PC-3 (cell line): ENCODE data around the gene MBD6. TPM values are rescaled to one million over a fixed set of nuclear protein-coding genes. Genes with fewer than 3 reads are reported as not detected.

Experiments used
- ATAC-seq: fragments of 200-7000 bp; cut with Tn5 transposase; 2 replicates; pipeline ENCODE4 v1.9.1; 2020; ENCODE audit warnings: mild to moderate bottlenecking, moderate library complexity
- BruUV-seq: library from RNA; stranded (reverse); fragments of 400-500 nt; replicated peaks from 2 replicates; lab custom pipeline; 2021; lab: Mats Ljungman, UMichigan
- CTCF ChIA-PET: fragments of 300-600 bp; sonication (Branson Sonifier 250); formaldehyde crosslinking; loops from one replicate; lab custom pipeline; 2022; ENCODE audit warnings: antibody characterized with exemption; lab: Charles Lee
- POLR2A ChIA-PET: fragments of 300-600 bp; sonication (Branson Sonifier 250); formaldehyde crosslinking; loops from one replicate; lab custom pipeline; 2022; ENCODE audit warnings: antibody characterized with exemption; ENCODE audit not compliant: unreplicated experiment; lab: Charles Lee
- DNase-seq: peaks from one replicate; pipeline ENCODE4 v3.0.0-alpha.2; 2015
- H2AFZ ChIP-seq: fragments of 300-600 bp; sonication (generic); 2 replicates; pipeline ENCODE4 v1.6.0; 2016; ENCODE audit warnings: antibody characterized with exemption, low read length
- H3F3A ChIP-seq: fragments of 300-600 bp; sonication (generic); one replicate; pipeline ENCODE4 v1.6.0; 2017; ENCODE audit warnings: antibody characterized with exemption, low read length, control low read depth, mild to moderate bottlenecking; ENCODE audit not compliant: unreplicated experiment
- H3K27ac ChIP-seq: fragments of 300-600 bp; sonication (generic); 2 replicates; pipeline ENCODE4 v1.5.1; 2016; ENCODE audit warnings: mild to moderate bottlenecking, low read length
- H3K27me3 ChIP-seq: fragments of 300-600 bp; sonication (generic); 2 replicates; pipeline ENCODE4 v1.6.1; 2016; ENCODE audit warnings: low read length, mixed read lengths
- H3K36me3 ChIP-seq: fragments of 300-600 bp; sonication (generic); 2 replicates; pipeline ENCODE4 v1.6.1; 2016; ENCODE audit warnings: low read depth, mixed run types, low read length, mixed read lengths
- H3K4me1 ChIP-seq: fragments of 300-600 bp; sonication (generic); 2 replicates; pipeline ENCODE4 v1.5.1; 2016; ENCODE audit warnings: low read length; ENCODE audit not compliant: insufficient read depth
- H3K4me2 ChIP-seq: fragments of 300-600 bp; sonication (generic); 2 replicates; pipeline ENCODE4 v1.6.0; 2016; ENCODE audit warnings: low read length
- H3K4me3 ChIP-seq: fragments of 300-600 bp; sonication (generic); 2 replicates; pipeline ENCODE4 v1.5.1; 2016; ENCODE audit warnings: mild to moderate bottlenecking, low read length, mixed read lengths
- H3K79me2 ChIP-seq: fragments of 300-600 bp; sonication (generic); 2 replicates; pipeline ENCODE4 v1.6.1; 2017; ENCODE audit warnings: low read length, mixed read lengths
- H3K9ac ChIP-seq: fragments of 300-600 bp; sonication (generic); 2 replicates; pipeline ENCODE4 v1.6.0; 2016; ENCODE audit warnings: mild to moderate bottlenecking, low read length
- H3K9me2 ChIP-seq: fragments of 300-600 bp; sonication (generic); replicated peaks from 2 replicates; pipeline ENCODE4 v1.6.1; 2016; ENCODE audit warnings: mixed run types, low read length, mixed read lengths
- H3K9me3 ChIP-seq: fragments of 300-600 bp; sonication (generic); 2 replicates; pipeline ENCODE4 v1.6.1; 2016; ENCODE audit warnings: low read length, mixed read lengths
- H4K20me1 ChIP-seq: fragments of 300-600 bp; sonication (generic); 2 replicates; pipeline ENCODE4 v1.6.1; 2016; ENCODE audit warnings: low read length, mixed read lengths
- EZH2 ChIP-seq: fragments of 300-600 bp; sonication (generic); IDR thresholded peaks from one replicate; pipeline ENCODE4 v1.6.1; 2017; ENCODE audit warnings: antibody characterized with exemption, mild to moderate bottlenecking, low read length; ENCODE audit not compliant: unreplicated experiment
- EZH2phosphoT487 ChIP-seq: fragments of 300-600 bp; sonication (generic); IDR thresholded peaks from 2 replicates; pipeline ENCODE4 v1.6.1; 2018; ENCODE audit warnings: mild to moderate bottlenecking, antibody characterized with exemption, low read length, borderline replicate concordance
- intact Hi-C: fragments of 100-400 bp; cut with micrococcal nuclease; formaldehyde crosslinking; loops from 2 replicates; pipeline ENCODE4 v1.9.0; 2023
- total RNA-seq: library from RNA; depleted of rRNA; stranded (reverse); fragments of >200 nt; gene quantifications from 2 replicates; pipeline ENCODE4 v1.2.3, GENCODE V29; 2014
- TF ChIP-seq, protein P1 (sequence below): fragments of 300-600 bp; sonication (generic); conservative IDR thresholded peaks from 2 replicates; pipeline ENCODE4 v1.5.1; 2017; ENCODE audit warnings: antibody characterized with exemption, low read depth, mild to moderate bottlenecking, low read length

MBD6 gene
- total RNA-seq, 1 experiment from 2014 or later = 13.2 TPM

DNA sequence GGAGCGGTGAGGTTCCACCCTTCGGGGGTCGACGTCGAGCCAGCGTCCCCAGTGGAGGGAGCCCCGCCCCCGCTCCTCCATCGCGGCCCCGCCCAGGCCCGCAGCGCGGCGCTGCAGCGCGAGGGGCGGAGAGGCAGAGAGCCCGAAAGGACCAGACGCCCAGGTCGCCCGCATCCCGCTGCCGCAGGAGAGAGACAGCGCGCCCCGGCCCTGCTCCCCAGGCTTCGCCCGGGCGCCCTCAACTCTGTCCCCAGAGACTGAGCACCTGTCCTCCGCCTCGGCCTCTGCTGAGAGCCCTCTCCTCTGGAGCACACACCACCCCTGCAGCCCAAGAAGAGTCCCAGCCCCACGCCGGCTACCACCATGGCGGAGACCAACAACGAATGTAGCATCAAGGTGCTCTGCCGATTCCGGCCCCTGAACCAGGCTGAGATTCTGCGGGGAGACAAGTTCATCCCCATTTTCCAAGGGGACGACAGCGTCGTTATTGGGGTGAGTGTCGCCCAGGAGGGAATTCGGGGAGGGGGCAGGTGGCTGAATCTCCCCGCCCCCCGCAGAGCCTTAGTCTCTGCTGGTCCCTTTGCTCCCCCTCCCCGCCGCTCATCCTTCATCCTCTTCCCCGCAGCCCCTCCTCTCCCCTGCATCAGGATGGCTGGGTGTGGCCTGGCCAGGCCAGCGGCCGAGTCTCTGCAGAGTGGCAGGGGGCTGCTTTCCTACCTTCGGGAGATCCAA, 27.5 kb downstream of the MBD6 start, which contains the start of gene KIF5A:
Gene KIF5A (plus strand): TSS at position 136 of the 732 bp plus-strand sequence. CDS start 228 bp downstream, at position 364.
- H3K9me3 ChIP-seq = no peaks in the 10 kb centered on the region
- H3K36me3 ChIP-seq = no peaks in the 10 kb centered on the region
- CTCF ChIA-PET = no interaction called here
- no peak for DNase-seq
- intact Hi-C loops = no loop called here
- no peak within 1 kb of the TSS for H3K9ac ChIP-seq
- no peak within 1 kb of the TSS for H3K4me3 ChIP-seq
- H3K27ac ChIP-seq = no peak within 1 kb of the TSS
- POLR2A ChIA-PET = no interaction called here
- H3K79me2 ChIP-seq = peaks cover 19% of the 10 kb centered on the region
- BruUV-seq = no TSS peak
- H3K9me2 ChIP-seq = no peaks in the 10 kb centered on the region
- H3K4me2 ChIP-seq = no peak within 1 kb of the TSS
- H3K27me3 ChIP-seq = no peaks in the 10 kb centered on the region
- H3K4me1 ChIP-seq = peaks cover 15% of the 10 kb centered on the region
- H4K20me1 ChIP-seq = no peaks in the 10 kb centered on the region
- ATAC-seq = no peak
- TF ChIP-seq EZH2 (no peak), EZH2phosphoT487 (no peak)
- TF ChIP-seq, protein P1, sequence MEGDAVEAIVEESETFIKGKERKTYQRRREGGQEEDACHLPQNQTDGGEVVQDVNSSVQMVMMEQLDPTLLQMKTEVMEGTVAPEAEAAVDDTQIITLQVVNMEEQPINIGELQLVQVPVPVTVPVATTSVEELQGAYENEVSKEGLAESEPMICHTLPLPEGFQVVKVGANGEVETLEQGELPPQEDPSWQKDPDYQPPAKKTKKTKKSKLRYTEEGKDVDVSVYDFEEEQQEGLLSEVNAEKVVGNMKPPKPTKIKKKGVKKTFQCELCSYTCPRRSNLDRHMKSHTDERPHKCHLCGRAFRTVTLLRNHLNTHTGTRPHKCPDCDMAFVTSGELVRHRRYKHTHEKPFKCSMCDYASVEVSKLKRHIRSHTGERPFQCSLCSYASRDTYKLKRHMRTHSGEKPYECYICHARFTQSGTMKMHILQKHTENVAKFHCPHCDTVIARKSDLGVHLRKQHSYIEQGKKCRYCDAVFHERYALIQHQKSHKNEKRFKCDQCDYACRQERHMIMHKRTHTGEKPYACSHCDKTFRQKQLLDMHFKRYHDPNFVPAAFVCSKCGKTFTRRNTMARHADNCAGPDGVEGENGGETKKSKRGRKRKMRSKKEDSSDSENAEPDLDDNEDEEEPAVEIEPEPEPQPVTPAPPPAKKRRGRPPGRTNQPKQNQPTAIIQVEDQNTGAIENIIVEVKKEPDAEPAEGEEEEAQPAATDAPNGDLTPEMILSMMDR = no peak
- no peak within 1 kb of the TSS for H2AFZ ChIP-seq
- H3F3A ChIP-seq = no peaks in the 10 kb centered on the region

DNA sequence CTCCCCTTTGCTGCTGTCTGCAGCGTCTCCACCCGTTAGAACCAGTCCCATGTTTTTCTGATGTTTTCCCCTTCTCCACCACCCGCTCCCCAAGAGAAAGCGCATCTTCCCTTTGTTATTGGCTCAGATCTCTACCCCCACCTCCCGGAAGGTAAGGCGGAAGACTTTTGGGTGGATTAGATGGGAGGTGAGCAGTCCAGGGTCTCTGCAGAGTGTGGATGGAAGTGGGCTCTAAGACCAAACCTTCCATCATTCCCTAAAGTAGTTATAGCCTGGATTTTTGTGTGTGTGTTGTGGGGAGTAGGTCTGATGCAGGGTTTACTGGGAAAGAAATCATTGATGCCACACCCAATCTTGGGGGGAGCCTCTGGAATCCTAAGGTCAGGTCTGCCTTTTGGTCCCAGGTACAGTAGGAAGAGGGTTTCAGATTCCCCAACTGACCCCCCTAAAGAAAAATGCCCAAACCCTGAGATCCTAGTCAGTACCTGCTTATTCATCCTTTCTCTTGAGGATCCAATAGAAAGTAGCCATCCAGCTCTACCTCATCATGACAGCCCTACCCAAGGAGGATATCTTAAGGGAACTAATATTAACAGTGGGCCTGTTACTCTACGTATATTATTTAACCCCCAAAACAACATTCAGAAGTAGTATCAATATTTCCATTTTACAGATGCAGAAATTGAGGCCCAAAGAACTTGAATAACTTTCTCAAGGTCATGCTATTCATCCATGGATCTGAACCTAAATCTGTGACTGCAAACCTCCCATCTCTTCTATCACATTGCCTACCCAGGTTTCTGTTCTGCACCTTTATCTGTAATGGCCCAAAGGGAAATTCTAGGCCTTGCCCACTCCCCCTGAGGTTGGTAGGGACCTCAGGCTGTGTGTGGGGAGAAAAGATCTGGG, 28.3 kb downstream of the MBD6 start:
- no peak overlapping the region for H3K27ac ChIP-seq
- H3K4me3 ChIP-seq = no peak overlapping the region
- no peaks in the 10 kb centered on the region for H4K20me1 ChIP-seq
- no peak for ATAC-seq
- no peaks in the 10 kb centered on the region for H3F3A ChIP-seq
- no peak overlapping the region for H3K9ac ChIP-seq
- H3K4me2 ChIP-seq = no peak overlapping the region
- no peak for DNase-seq
- no peak overlapping the region for H2AFZ ChIP-seq
- H3K9me2 ChIP-seq = no peaks in the 10 kb centered on the region
- no peak for TF ChIP-seq EZH2
- TF ChIP-seq EZH2phosphoT487 = no peak
- TF ChIP-seq, protein P1 = no peak
- POLR2A ChIA-PET = no interaction called here
- no peaks in the 10 kb centered on the region for H3K36me3 ChIP-seq
- H3K27me3 ChIP-seq = no peaks in the 10 kb centered on the region
- CTCF ChIA-PET = no interaction called here
- no TSS peak for BruUV-seq
- H3K79me2 ChIP-seq = peaks cover 10% of the 10 kb centered on the region
- no peaks in the 10 kb centered on the region for H3K9me3 ChIP-seq
- H3K4me1 ChIP-seq = peaks cover 8% of the 10 kb centered on the region
- intact Hi-C loops = no loop called here
